HG03442 (cell line): ENCODE data around the gene UTS2B.

Experiments used
- ATAC-seq: cut with Tn5 transposase; IDR thresholded peaks from one replicate; pipeline ENCODE4 v1.9.1; 2021; ENCODE audit warnings: mild to moderate bottlenecking, moderate library complexity; ENCODE audit not compliant: unreplicated experiment

UTS2B gene

GRCh38 chr3:191329654-191330529 is at the start of gene UTS2B:
Gene UTS2B, minus strand, starts transcription at chr3:191330526. Its CDS starts 48,337 bp downstream, at chr3:191282189.
- ATAC-seq: peak; percentile 24

GRCh38 chr3:191380001-191380400 is 49.7 kb upstream of the UTS2B start:
- no peak for ATAC-seq

- ATAC-seq: no peak
Observed at GRCh38 chr3:191379446-191379845, 49.1 kb upstream of the UTS2B start.

- no peak for ATAC-seq
Observed at GRCh38 chr3:191378142-191378812, 48.0 kb upstream of the UTS2B start.

- ATAC-seq: no peak
Observed at GRCh38 chr3:191376516-191377141, 46.3 kb upstream of the UTS2B start.

GRCh38 chr3:191373327-191373726 is 43.0 kb upstream of the UTS2B start:
- ATAC-seq: no peak

- ATAC-seq: no peak
Observed at GRCh38 chr3:191372122-191372521, 41.8 kb upstream of the UTS2B start.

- no peak for ATAC-seq
Observed at GRCh38 chr3:191369616-191370010, 39.3 kb upstream of the UTS2B start.

- ATAC-seq: no peak
Observed at GRCh38 chr3:191368755-191369615, 38.7 kb upstream of the UTS2B start.

- no peak for ATAC-seq
Observed at GRCh38 chr3:191366675-191367074, 36.3 kb upstream of the UTS2B start.

- no peak for ATAC-seq
Observed at GRCh38 chr3:191363221-191363620, 32.9 kb upstream of the UTS2B start.

- peak; percentile 44 for ATAC-seq
Observed at GRCh38 chr3:191362524-191363090, 32.3 kb upstream of the UTS2B start.

- no peak for ATAC-seq
Observed at GRCh38 chr3:191362037-191362436, 31.7 kb upstream of the UTS2B start.

GRCh38 chr3:191361456-191361855 is 31.1 kb upstream of the UTS2B start:
- no peak for ATAC-seq

GRCh38 chr3:191360620-191361019 is 30.3 kb upstream of the UTS2B start:
- ATAC-seq: no peak

GRCh38 chr3:191358929-191359328 is 28.6 kb upstream of the UTS2B start:
- peak; percentile 37 for ATAC-seq

GRCh38 chr3:191357909-191358308 is 27.6 kb upstream of the UTS2B start:
- no peak for ATAC-seq

- no peak for ATAC-seq
Observed at GRCh38 chr3:191356631-191357439, 26.5 kb upstream of the UTS2B start.

- ATAC-seq: peak; percentile 80
Observed at GRCh38 chr3:191355406-191355805, 25.1 kb upstream of the UTS2B start.
